GM23338 (cell line): ENCODE results near the gene ZNF366.

Source experiments
- CREB1 ChIP-seq: fragments of 250-450 bp; sonication (Bioruptor Pico); IDR thresholded peaks from 2 replicates; pipeline ENCODE4 v1.5.0; 2020; ENCODE audit warnings: low read depth, mild to moderate bottlenecking, moderate library complexity
- CTCF ChIP-seq, 2 experiments: fragments of 200-600 bp in 1 of 2; sonication (generic) in 1 of 2; conservative IDR thresholded peaks; 2 replicates each; pipeline versions ENCODE4 v1.5.1 to v1.6.1; 2016 to 2017; ENCODE audit warnings: antibody characterized with exemption in 2 of 2, low read depth in 2 of 2, mild to moderate bottlenecking in 2 of 2, moderate library complexity in 1 of 2
- ETS1 ChIP-seq: IDR thresholded peaks from 2 replicates; pipeline ENCODE4 v1.6.1; 2016; ENCODE audit warnings: antibody characterized with exemption
- EZH2 ChIP-seq: fragments of 200-600 bp; sonication (generic); IDR thresholded peaks from one replicate; pipeline ENCODE4 v1.8.0; 2017; ENCODE audit warnings: antibody characterized with exemption, mild to moderate bottlenecking, low read depth; ENCODE audit not compliant: unreplicated experiment
- EZH2phosphoT487 ChIP-seq: fragments of 200-600 bp; sonication (generic); IDR thresholded peaks from one replicate; pipeline ENCODE4 v1.8.1; 2018; ENCODE audit warnings: antibody characterized with exemption; ENCODE audit not compliant: unreplicated experiment
- JUNB ChIP-seq: IDR thresholded peaks from one replicate; pipeline ENCODE4 v1.6.1; 2016; ENCODE audit warnings: antibody characterized with exemption; ENCODE audit not compliant: unreplicated experiment
- NANOG ChIP-seq: IDR thresholded peaks from 2 replicates; pipeline ENCODE4 v1.6.1; 2016; ENCODE audit warnings: antibody characterized with exemption, borderline replicate concordance
- POLR2AphosphoS5 ChIP-seq: IDR thresholded peaks from 2 replicates; pipeline ENCODE4 v1.6.1; 2016; ENCODE audit warnings: antibody characterized with exemption, low read depth
- REST ChIP-seq: IDR thresholded peaks from one replicate; pipeline ENCODE4 v1.6.1; 2018; ENCODE audit warnings: antibody characterized with exemption; ENCODE audit not compliant: unreplicated experiment
- STAT1 ChIP-seq: IDR thresholded peaks from one replicate; pipeline ENCODE4 v1.6.1; 2016; ENCODE audit warnings: antibody characterized with exemption; ENCODE audit not compliant: unreplicated experiment
- ZNF114 ChIP-seq: fragments of 250-450 bp; sonication (Bioruptor Pico); IDR thresholded peaks from 2 replicates; pipeline ENCODE4 v1.5.0; 2020; ENCODE audit warnings: mild to moderate bottlenecking, moderate library complexity
- ZNF462 ChIP-seq: fragments of 250-450 bp; sonication (Bioruptor Pico); IDR thresholded peaks from 2 replicates; pipeline ENCODE4 v1.5.0; 2020; ENCODE audit warnings: mild to moderate bottlenecking, moderate library complexity

GRCh38 chr5:72455476-72455875 lies 51.7 kb downstream of the ZNF366 start:
- TF ChIP-seq CTCF (conservative IDR thresholded peaks at IDR 0.05; ENCODE audit: low read depth in 2 of 2) = no peak
- no peak for TF ChIP-seq CREB1
- TF ChIP-seq POLR2AphosphoS5 = no peak
- TF ChIP-seq EZH2phosphoT487 = no peak
- no peak for TF ChIP-seq EZH2
- TF ChIP-seq NANOG = no peak
- no peak for TF ChIP-seq ZNF462 (CRISPR knock-in tag)
- no peak for TF ChIP-seq REST
- no peak for TF ChIP-seq JUNB
- TF ChIP-seq ETS1 = no peak
- TF ChIP-seq STAT1 = no peak
- no peak for TF ChIP-seq ZNF114 (CRISPR knock-in tag)
